ENCODE results near the gene CD226. TPM values are rescaled to one million over a fixed set of nuclear protein-coding genes. Genes with fewer than 3 reads are reported as not detected.

CD226 gene
- total RNA-seq, 4 donors from 2014 or later, result 0.17 to 2.7 (median 0.34) TPM

DNA sequence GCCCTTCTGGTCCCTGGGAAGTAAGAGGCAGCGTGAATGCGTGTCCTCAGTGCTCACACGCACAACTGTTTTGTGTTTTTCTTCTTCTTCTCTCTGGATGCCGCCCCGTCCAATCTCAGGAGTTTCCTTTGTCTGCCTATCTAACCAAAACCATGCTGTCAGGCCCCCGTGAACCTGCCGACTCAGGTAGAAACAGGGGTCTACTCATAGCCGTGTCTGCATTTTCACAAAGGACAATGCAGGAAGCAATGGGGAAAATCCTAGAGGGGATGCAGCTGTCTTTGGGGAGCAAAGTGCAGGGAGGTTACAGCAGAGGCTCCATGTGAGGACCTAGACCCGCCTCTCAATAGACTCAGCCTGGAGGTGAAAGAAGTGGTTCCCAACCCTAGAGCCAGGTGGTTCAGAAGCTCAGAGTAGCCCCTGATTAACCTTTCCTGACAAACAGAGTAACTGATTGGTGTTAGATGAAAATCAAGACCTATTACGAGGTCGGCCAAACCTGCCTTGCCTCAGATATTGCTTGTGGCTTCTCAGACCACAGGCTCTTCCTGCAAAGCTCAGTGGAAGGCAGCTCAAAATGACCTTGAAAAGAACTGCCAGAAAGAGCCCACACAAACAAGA is 49.3 kb downstream of the CD226 start:
- TF ChIP-seq EP300 (IDR thresholded peaks at IDR 0.05) (no peak), POLR2A (IDR thresholded peaks at IDR 0.05; ENCODE audit: low read depth) (no peak), POLR2AphosphoS5 (IDR thresholded peaks at IDR 0.05) (no peak)
- TF ChIP-seq, protein P1, sequence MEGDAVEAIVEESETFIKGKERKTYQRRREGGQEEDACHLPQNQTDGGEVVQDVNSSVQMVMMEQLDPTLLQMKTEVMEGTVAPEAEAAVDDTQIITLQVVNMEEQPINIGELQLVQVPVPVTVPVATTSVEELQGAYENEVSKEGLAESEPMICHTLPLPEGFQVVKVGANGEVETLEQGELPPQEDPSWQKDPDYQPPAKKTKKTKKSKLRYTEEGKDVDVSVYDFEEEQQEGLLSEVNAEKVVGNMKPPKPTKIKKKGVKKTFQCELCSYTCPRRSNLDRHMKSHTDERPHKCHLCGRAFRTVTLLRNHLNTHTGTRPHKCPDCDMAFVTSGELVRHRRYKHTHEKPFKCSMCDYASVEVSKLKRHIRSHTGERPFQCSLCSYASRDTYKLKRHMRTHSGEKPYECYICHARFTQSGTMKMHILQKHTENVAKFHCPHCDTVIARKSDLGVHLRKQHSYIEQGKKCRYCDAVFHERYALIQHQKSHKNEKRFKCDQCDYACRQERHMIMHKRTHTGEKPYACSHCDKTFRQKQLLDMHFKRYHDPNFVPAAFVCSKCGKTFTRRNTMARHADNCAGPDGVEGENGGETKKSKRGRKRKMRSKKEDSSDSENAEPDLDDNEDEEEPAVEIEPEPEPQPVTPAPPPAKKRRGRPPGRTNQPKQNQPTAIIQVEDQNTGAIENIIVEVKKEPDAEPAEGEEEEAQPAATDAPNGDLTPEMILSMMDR (IDR thresholded peaks at IDR 0.05), result no peak
- WGBS, result 72% methylated on average over 11 of the region's 11 CpGs
- Histone ChIP-seq H3K9me3 (no peaks in the 10 kb centered on the region), H3K36me3 (no peaks in the 10 kb centered on the region), H3K27me3 (no peaks in the 10 kb centered on the region), H3K4me3 (no peak overlapping the region), H3K27ac (replicated peaks in 1 of 4) (no peak overlapping the region), H3K4me1 (no peaks in the 10 kb centered on the region)
- DNase-seq (ENCODE audit: extremely low spot score), result no peak
- intact Hi-C loops (cut with DNase I), result loop anchor here (5.0 kb wide), 1 partner anchor 61 kb away; no protein-coding TSS in a partner anchor

DNA sequence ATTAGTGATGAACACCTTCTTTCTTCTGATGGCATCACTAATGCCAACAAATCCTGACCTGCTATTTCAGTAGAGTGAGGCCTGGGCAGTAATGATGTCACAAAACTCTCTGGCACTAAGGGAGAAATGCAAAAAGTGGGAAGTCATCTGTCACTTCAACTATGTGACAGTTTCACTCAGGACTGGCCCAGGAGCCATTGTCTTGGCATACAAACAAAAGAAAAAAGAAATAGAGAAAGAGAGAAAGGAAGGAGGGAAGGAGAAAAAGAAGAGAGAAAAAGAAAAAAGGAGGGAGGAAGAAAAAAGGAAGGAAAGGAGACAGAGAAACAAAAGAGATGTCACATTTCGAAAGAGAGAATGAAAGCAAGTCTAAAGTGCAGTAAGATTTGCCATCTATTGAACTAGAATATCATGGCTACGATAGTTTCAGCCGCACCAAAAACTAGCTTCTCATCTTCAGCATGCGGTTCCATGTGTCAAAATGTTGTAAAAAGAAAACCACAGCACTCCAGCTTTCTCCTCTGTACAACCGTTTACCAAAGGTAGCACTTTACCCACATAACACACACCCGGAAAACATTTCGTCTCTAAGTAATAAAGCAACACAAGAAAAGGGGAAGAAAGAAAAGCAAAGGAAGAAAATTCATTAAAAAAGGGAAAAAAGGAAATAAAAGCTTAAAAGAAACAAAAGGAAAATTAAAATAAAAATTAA is 50.1 kb downstream of the CD226 start:
- WGBS, result 93% methylated on average over 7 of the region's 7 CpGs
- TF ChIP-seq POLR2A (IDR thresholded peaks at IDR 0.05; ENCODE audit: low read depth), result no peak
- TF ChIP-seq POLR2AphosphoS5 (IDR thresholded peaks at IDR 0.05), result no peak
- no peak for TF ChIP-seq EP300 (IDR thresholded peaks at IDR 0.05)
- TF ChIP-seq, protein P1 (IDR thresholded peaks at IDR 0.05), result no peak
- Histone ChIP-seq H3K27me3 (no peaks in the 10 kb centered on the region), H3K4me3 (no peak overlapping the region), H3K9me3 (no peaks in the 10 kb centered on the region), H3K27ac (replicated peaks in 1 of 4) (no peak overlapping the region), H3K36me3 (no peaks in the 10 kb centered on the region), H3K4me1 (no peaks in the 10 kb centered on the region)
- DNase-seq (ENCODE audit: extremely low spot score), result no peak
- intact Hi-C loops (cut with DNase I), result loop anchor here (5.0 kb wide), 1 partner anchor 60 kb away; no protein-coding TSS in a partner anchor

DNA sequence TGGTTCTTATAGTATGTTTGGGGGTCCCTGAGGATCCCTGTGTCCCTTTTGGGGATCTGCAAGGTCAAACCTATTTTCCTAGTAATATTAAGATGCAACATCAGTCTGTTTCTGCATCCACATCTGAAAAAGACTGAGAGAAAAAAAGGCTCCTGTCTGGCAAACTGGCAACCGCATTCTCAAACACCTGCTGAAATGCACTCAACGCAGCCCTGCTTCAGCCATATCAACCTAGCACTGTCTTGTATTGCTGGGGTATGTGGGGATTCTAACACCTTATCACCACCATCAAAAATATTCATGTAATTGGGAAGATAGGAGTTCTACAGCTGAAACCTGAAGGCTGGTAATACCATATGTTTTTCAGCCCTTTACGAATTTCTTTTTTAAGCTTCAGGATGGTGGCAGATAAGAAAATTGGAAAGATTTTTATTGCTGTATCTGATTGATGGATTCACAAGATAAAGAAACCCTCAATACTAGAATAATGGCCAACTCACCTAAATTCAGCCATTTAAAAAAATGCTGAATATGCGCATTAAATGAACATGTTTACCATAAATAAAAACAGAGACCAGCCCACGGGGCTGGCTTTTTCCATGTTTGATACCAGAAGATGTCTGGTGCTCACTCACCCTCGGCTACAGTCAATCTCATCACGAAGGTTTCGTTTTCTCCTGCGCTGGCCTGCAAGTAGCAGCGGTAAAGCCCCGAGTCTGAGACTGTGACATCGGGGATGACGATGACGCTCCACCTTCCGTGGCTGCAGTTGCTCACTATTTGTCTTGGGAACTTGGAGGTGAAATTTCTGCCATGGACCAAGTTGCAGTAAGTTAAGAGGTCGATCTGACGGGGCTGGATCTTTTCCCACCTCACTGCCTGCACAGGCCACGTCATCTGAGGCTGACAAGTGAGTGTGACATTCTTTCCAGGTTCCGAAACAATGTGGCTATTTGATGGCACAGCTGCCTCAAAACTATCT is 52.3 kb downstream of the CD226 start:
- no peaks in the 10 kb centered on the region for H3K27me3 ChIP-seq
- TF ChIP-seq, protein P1 (IDR thresholded peaks at IDR 0.05), result no peak
- TF ChIP-seq POLR2AphosphoS5 (IDR thresholded peaks at IDR 0.05), result no peak
- no peak for TF ChIP-seq POLR2A (IDR thresholded peaks at IDR 0.05; ENCODE audit: low read depth)
- no peak overlapping the region for H3K4me3 ChIP-seq
- H3K4me1 ChIP-seq, result no peaks in the 10 kb centered on the region
- no peaks in the 10 kb centered on the region for H3K36me3 ChIP-seq
- 90% methylated on average over 19 of the region's 19 CpGs for WGBS
- no peak for DNase-seq (ENCODE audit: extremely low spot score)
- H3K27ac ChIP-seq (replicated peaks in 1 of 4), result no peak overlapping the region
- intact Hi-C loops (cut with DNase I), result loop anchor here (5.0 kb wide), 1 partner anchor 58 kb away; no protein-coding TSS in a partner anchor
- H3K9me3 ChIP-seq, result no peaks in the 10 kb centered on the region

DNA sequence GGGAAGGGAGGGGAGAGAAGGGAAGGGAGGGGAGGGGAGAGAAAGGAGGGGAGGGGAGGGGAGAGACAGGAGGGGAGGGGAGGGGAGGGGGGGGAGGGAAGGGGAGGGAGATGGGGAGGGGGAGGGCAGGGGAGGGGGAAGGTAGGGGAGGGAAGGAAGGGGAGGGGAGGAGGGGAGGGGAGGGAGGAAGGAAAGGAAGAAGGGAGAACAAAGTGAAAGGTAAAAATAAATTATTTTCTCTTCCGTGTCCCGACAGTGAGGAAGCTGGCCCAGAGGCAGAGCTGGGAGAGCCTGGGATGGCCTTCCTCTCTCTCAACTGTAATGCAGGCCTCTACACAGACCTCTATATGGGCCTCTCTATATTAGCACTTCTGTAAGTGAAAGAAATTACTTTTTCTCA is 53.2 kb downstream of the CD226 start:
- no peak for DNase-seq (ENCODE audit: extremely low spot score)
- Histone ChIP-seq H3K27me3 (no peaks in the 10 kb centered on the region), H3K36me3 (no peaks in the 10 kb centered on the region), H3K4me1 (no peaks in the 10 kb centered on the region), H3K27ac (replicated peaks in 1 of 4) (no peak overlapping the region), H3K4me3 (no peak overlapping the region), H3K9me3 (no peaks in the 10 kb centered on the region)
- 95% methylated on average over 2 of the region's 2 CpGs for WGBS
- intact Hi-C loops (cut with DNase I), result no loop called here
- TF ChIP-seq, protein P1 (IDR thresholded peaks at IDR 0.05), result no peak
- no peak for TF ChIP-seq POLR2AphosphoS5 (IDR thresholded peaks at IDR 0.05)
- no peak for TF ChIP-seq POLR2A (IDR thresholded peaks at IDR 0.05; ENCODE audit: low read depth)
- TF ChIP-seq EP300 (IDR thresholded peaks at IDR 0.05), result no peak

Measured in esophagus muscularis mucosa (tissue), 4 donors.